ENCODE measurements around the gene C1QTNF1.

DNA sequence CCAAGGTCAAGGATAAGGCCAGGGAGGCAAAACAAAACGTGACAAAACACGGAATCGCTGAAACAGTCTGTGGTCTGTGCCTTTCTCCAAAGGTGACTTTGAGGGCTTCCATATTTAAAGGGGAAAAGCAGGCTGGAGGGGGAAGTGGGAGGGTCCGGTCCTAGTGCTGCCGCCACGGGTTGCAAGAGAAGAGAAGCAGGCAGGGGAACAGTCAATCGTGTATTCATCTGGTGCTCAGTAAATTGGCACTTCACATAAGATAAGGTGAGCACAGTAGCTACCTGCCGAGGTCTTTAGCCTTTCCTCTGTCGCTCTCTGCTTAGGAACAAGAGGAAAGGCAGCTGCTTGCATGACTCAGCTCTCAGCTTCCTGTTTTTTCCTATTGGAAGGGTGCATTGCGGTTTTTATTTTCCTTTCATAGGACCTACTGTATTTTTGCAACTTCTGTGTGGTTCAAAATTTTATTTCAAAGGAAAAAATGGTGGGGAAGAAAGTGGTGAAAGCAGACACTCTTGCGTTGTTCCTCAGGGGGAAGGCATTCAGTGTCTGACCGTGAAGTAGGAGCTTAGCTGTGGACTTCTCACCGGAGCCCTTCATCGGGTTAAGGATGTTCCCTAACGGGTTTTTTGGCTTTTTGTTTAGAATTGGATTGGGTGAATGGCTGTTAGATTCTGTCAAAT is 37.2 kb upstream of the C1QTNF1 start:
- TF ChIP-seq CTCF (conservative IDR thresholded peaks at IDR 0.05; ENCODE audit: low read depth, low read length) (no peak), EZH2 (IDR thresholded peaks at IDR 0.05; ENCODE audit: low read length, unreplicated experiment) (no peak)

All from PC-3 (cell line).